Measurements from ENCODE around the gene RNF183.

RNF183 gene

DNA sequence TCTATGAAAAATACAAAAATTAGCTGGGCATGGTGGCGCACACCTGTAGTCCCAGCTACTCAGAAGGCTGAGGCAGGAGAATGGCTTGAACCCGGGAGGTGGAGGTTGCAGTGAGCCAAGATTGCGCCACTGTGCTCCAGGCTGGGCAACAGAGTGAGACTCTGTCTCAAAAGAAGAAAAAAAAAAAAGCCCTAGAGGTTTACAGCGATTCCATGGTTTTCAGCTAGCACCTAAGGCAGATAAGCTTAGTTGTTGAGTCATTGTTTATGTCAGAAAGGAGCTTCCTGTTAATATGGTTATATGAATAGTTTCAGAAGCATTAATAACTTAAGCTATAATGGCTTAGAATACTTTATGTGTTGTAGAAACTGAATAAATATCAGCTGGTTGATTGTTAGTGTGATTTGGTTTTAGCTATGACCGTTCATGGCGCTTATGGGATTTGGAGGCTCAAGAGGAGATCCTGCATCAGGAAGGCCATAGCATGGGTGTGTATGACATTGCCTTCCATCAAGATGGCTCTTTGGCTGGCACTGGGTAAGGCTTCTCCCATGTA, 13.0 kb downstream of the RNF183 start:
- no peak for DNase-seq (ENCODE audit: low read depth in 1 of 2, low spot score in 1 of 2)
- Histone ChIP-seq H3K27me3 (ENCODE audit: insufficient read depth, poor library complexity, severe bottlenecking) (no peaks in the 10 kb centered on the region), H3K27ac (replicated peaks) (no peak overlapping the region), H3K4me3 (replicated peaks; ENCODE audit: insufficient read depth, low read length) (no peak overlapping the region)
- TF ChIP-seq, protein P1, sequence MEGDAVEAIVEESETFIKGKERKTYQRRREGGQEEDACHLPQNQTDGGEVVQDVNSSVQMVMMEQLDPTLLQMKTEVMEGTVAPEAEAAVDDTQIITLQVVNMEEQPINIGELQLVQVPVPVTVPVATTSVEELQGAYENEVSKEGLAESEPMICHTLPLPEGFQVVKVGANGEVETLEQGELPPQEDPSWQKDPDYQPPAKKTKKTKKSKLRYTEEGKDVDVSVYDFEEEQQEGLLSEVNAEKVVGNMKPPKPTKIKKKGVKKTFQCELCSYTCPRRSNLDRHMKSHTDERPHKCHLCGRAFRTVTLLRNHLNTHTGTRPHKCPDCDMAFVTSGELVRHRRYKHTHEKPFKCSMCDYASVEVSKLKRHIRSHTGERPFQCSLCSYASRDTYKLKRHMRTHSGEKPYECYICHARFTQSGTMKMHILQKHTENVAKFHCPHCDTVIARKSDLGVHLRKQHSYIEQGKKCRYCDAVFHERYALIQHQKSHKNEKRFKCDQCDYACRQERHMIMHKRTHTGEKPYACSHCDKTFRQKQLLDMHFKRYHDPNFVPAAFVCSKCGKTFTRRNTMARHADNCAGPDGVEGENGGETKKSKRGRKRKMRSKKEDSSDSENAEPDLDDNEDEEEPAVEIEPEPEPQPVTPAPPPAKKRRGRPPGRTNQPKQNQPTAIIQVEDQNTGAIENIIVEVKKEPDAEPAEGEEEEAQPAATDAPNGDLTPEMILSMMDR (IDR thresholded peaks at IDR 0.05; ENCODE audit: insufficient read depth, low read length) = no peak
- TF ChIP-seq, protein P2, sequence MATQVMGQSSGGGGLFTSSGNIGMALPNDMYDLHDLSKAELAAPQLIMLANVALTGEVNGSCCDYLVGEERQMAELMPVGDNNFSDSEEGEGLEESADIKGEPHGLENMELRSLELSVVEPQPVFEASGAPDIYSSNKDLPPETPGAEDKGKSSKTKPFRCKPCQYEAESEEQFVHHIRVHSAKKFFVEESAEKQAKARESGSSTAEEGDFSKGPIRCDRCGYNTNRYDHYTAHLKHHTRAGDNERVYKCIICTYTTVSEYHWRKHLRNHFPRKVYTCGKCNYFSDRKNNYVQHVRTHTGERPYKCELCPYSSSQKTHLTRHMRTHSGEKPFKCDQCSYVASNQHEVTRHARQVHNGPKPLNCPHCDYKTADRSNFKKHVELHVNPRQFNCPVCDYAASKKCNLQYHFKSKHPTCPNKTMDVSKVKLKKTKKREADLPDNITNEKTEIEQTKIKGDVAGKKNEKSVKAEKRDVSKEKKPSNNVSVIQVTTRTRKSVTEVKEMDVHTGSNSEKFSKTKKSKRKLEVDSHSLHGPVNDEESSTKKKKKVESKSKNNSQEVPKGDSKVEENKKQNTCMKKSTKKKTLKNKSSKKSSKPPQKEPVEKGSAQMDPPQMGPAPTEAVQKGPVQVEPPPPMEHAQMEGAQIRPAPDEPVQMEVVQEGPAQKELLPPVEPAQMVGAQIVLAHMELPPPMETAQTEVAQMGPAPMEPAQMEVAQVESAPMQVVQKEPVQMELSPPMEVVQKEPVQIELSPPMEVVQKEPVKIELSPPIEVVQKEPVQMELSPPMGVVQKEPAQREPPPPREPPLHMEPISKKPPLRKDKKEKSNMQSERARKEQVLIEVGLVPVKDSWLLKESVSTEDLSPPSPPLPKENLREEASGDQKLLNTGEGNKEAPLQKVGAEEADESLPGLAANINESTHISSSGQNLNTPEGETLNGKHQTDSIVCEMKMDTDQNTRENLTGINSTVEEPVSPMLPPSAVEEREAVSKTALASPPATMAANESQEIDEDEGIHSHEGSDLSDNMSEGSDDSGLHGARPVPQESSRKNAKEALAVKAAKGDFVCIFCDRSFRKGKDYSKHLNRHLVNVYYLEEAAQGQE (IDR thresholded peaks at IDR 0.05; ENCODE audit: insufficient replicate concordance, low read depth) = no peak
- TF ChIP-seq GABPA (IDR thresholded peaks at IDR 0.05; ENCODE audit: low read depth) (no peak), POLR2AphosphoS5 (IDR thresholded peaks at IDR 0.05; ENCODE audit: low read depth) (no peak), SPI1 (IDR thresholded peaks at IDR 0.05; ENCODE audit: borderline replicate concordance, low read depth) (no peak)

DNA sequence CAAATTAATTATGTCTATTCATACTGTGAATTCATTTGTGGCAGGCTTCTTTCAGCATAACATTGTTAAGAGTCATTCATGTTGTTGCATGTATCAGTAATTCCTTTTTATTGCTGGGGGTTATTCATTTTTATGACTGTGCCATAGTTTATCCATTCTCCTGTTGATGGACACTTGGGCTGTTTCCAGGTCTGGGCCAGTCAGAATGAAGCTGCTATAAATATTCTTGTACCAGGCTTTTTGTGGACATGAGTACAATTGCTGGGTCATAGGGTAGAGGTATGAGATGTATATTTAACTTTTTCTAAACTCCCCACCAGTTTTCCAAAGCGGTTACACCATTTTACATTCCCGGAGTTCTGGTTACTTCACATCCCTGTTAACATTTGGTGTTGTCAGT, 14.1 kb downstream of the RNF183 start:
- Histone ChIP-seq H3K4me3 (replicated peaks; ENCODE audit: insufficient read depth, low read length) (no peak overlapping the region), H3K27ac (replicated peaks) (no peak overlapping the region), H3K27me3 (ENCODE audit: insufficient read depth, poor library complexity, severe bottlenecking) (no peaks in the 10 kb centered on the region)
- TF ChIP-seq, protein P1 (IDR thresholded peaks at IDR 0.05; ENCODE audit: insufficient read depth, low read length) = no peak
- TF ChIP-seq SPI1 (IDR thresholded peaks at IDR 0.05; ENCODE audit: borderline replicate concordance, low read depth) = no peak
- TF ChIP-seq, protein P2 (IDR thresholded peaks at IDR 0.05; ENCODE audit: insufficient replicate concordance, low read depth) = no peak
- no peak for TF ChIP-seq POLR2AphosphoS5 (IDR thresholded peaks at IDR 0.05; ENCODE audit: low read depth)
- TF ChIP-seq GABPA (IDR thresholded peaks at IDR 0.05; ENCODE audit: low read depth) = no peak
- DNase-seq (ENCODE audit: low read depth in 1 of 2, low spot score in 1 of 2) = no peak

DNA sequence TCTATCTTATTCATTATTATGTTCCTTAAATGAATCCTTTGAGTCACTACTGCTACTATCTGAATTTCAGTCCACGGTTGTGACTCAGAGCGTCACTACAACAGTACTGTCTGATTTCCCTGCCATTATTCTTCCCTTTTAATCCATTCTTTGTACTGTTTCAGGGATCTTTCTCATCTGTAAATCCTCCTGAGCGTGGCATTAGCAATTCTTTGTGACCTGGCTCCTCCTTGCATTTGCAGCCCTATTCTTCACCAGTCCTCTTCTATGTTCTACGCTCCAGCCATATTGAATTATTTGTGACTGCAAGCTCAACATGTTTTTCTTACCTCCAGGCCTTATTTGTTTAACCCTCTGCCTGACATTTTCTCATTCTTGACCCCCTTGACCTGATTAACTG, 21.8 kb downstream of the RNF183 start:
- Histone ChIP-seq H3K27me3 (ENCODE audit: insufficient read depth, poor library complexity, severe bottlenecking) (no peaks in the 10 kb centered on the region), H3K27ac (replicated peaks) (no peak overlapping the region), H3K4me3 (replicated peaks; ENCODE audit: insufficient read depth, low read length) (no peak overlapping the region)
- TF ChIP-seq SPI1 (IDR thresholded peaks at IDR 0.05; ENCODE audit: borderline replicate concordance, low read depth) (no peak), GABPA (IDR thresholded peaks at IDR 0.05; ENCODE audit: low read depth) (no peak), POLR2AphosphoS5 (IDR thresholded peaks at IDR 0.05; ENCODE audit: low read depth) (no peak)
- TF ChIP-seq, protein P2 (IDR thresholded peaks at IDR 0.05; ENCODE audit: insufficient replicate concordance, low read depth) = no peak
- TF ChIP-seq, protein P1 (IDR thresholded peaks at IDR 0.05; ENCODE audit: insufficient read depth, low read length) = no peak
- DNase-seq (ENCODE audit: low read depth in 1 of 2, low spot score in 1 of 2) = no peak

Data from HL-60 (cell line).